HepG2 (cell line): ENCODE results near the gene ATP2B2. TPM values are rescaled to one million over a fixed set of nuclear protein-coding genes. Genes with fewer than 3 reads are reported as not detected.

Experiments
- ATF4 ChIP-seq, 2 experiments: fragments of 450-650 bp in 1 of 2; sonication (generic) in 1 of 2; formaldehyde crosslinking; IDR thresholded peaks; 2 replicates each; pipeline versions ENCODE4 v1.5.0 to v1.8.0; 2020 to 2022; ENCODE audit warnings: mild to moderate bottlenecking in 1 of 2, missing genetic modification reagents in 1 of 2
- DPF2 ChIP-seq: sonication (generic); formaldehyde crosslinking; IDR thresholded peaks from 2 replicates; pipeline ENCODE4 v1.4.0; 2020; ENCODE audit warnings: mild to moderate bottlenecking, low read depth, missing genetic modification reagents, borderline replicate concordance
- EZH2 ChIP-seq: conservative IDR thresholded peaks from 2 replicates; pipeline ENCODE4 v1.6.1; 2012; ENCODE audit warnings: mild to moderate bottlenecking, low read depth, low read length, moderate library complexity
- FOSL2 ChIP-seq: sonication (generic); formaldehyde crosslinking; IDR thresholded peaks from 2 replicates; pipeline ENCODE4 v1.4.0; 2020; ENCODE audit warnings: missing genetic modification reagents
- FOXO4 ChIP-seq: sonication (generic); formaldehyde crosslinking; conservative IDR thresholded peaks from 2 replicates; pipeline ENCODE4 v1.8.1; 2023; ENCODE audit warnings: missing genetic modification reagents
- MLX ChIP-seq: IDR thresholded peaks from 2 replicates; pipeline ENCODE4 v1.6.1; 2016
- MTERF4 ChIP-seq: sonication (generic); formaldehyde crosslinking; IDR thresholded peaks from 2 replicates; pipeline ENCODE4 v1.8.0; 2023; ENCODE audit warnings: mild to moderate bottlenecking, missing genetic modification reagents
- NFKBIZ ChIP-seq: IDR thresholded peaks from 2 replicates; pipeline ENCODE4 v1.6.1; 2018; ENCODE audit warnings: missing genetic modification reagents, missing compliant biosample characterization
- NFRKB ChIP-seq: fragments of 450-650 bp; IDR thresholded peaks from 2 replicates; pipeline ENCODE4 v1.6.1; 2017
- PHB2 ChIP-seq: fragments of 450-650 bp; IDR thresholded peaks from 2 replicates; pipeline ENCODE4 v1.6.1; 2018; ENCODE audit not compliant: partially characterized antibody
- POLR2G ChIP-seq: fragments of 200-400 bp; formaldehyde crosslinking; IDR thresholded peaks from 2 replicates; pipeline ENCODE4 v1.6.1; 2018; ENCODE audit warnings: mild to moderate bottlenecking, low read depth, low read length, moderate library complexity
- ZBTB43 ChIP-seq: sonication (generic); formaldehyde crosslinking; conservative IDR thresholded peaks from 2 replicates; pipeline ENCODE4 v1.4.0; 2020; ENCODE audit warnings: missing genetic modification reagents
- ZNF354B ChIP-seq: sonication (generic); formaldehyde crosslinking; IDR thresholded peaks from 2 replicates; pipeline ENCODE4 v1.8.0; 2022; ENCODE audit warnings: mild to moderate bottlenecking, missing genetic modification reagents
- ZNF530 ChIP-seq: sonication (generic); formaldehyde crosslinking; IDR thresholded peaks from 2 replicates; pipeline ENCODE4 v1.5.0; 2020; ENCODE audit warnings: low read depth, mild to moderate bottlenecking, missing genetic modification reagents
- ZNF574 ChIP-seq: sonication (generic); formaldehyde crosslinking; IDR thresholded peaks from 2 replicates; pipeline ENCODE4 v1.4.0; 2020; ENCODE audit warnings: missing genetic modification reagents
- ZNF710 ChIP-seq: sonication (generic); formaldehyde crosslinking; IDR thresholded peaks from 2 replicates; pipeline ENCODE4 v1.5.0; 2020; ENCODE audit warnings: mild to moderate bottlenecking, missing genetic modification reagents, borderline replicate concordance
- ZNF724P ChIP-seq: sonication (generic); formaldehyde crosslinking; IDR thresholded peaks from 2 replicates; pipeline ENCODE4 v1.8.0; 2022; ENCODE audit warnings: missing genetic modification reagents, borderline replicate concordance
- ZNF891 ChIP-seq: sonication (generic); formaldehyde crosslinking; IDR thresholded peaks from 2 replicates; pipeline ENCODE4 v1.5.0; 2020; ENCODE audit warnings: mild to moderate bottlenecking, missing genetic modification reagents
- ZSCAN25 ChIP-seq: sonication (generic); formaldehyde crosslinking; IDR thresholded peaks from 2 replicates; pipeline ENCODE4 v1.8.0; 2022; ENCODE audit warnings: mild to moderate bottlenecking, missing genetic modification reagents
- polyA plus RNA-seq, 8 experiments: library from polyadenylated mRNA; depleted of rRNA in 3 of 8; stranded (reverse) in 7 of 8; unstranded in 1 of 8; fragments of >200 nt; fragmentation: Illumina TruSeq in 4 of 8; extraction: Trizol in 4 of 8; gene quantifications; 2 replicates each; pipeline versions ENCODE4 v1.2.1 to v1.2.3, GENCODE V29; 2011 to 2016; ENCODE audit warnings: low read depth in 4 of 8, missing spikeins in 1 of 8, mixed read lengths in 1 of 8; ENCODE audit not compliant: insufficient read depth in 1 of 8
- total RNA-seq, 5 experiments: library from RNA; depleted of rRNA; stranded (reverse); fragments of >200 nt; fragmentation: Illumina TruSeq; extraction: Trizol; gene quantifications; 2 replicates each; pipeline ENCODE4 v1.2.3, GENCODE V29; 2016; ENCODE audit warnings: low read depth in 1 of 5

ATP2B2 gene
- total and polyA plus RNA-seq, 2 of the 13 experiments (the other 11 are each of a cell fraction or from before 2014, with no cell fraction given), result 1.5 to 2.3 TPM

- TF ChIP-seq ZNF710 (CRISPR knock-in tag), result no peak
- no peak for TF ChIP-seq PHB2
- no peak for TF ChIP-seq POLR2G
- peak; percentile 94; the same call in 1 of the 2 replicates for TF ChIP-seq NFKBIZ (CRISPR knock-in tag)
- 0 out of 2 replicates have a peak, but pooled peaks have one; percentile 24 for TF ChIP-seq ZNF354B (CRISPR knock-in tag)
- TF ChIP-seq EZH2, result no peak
- TF ChIP-seq ZNF530, result peak; percentile 96
- no peak for TF ChIP-seq ZNF891 (CRISPR knock-in tag)
- TF ChIP-seq ATF4 (CRISPR knock-in tag; IDR thresholded peaks at IDR 0.05), result peak in 1 of 2 experiments; percentile 64; a peak in 1 of 4 replicates
- TF ChIP-seq FOXO4 (CRISPR knock-in tag), result peak; percentile 97
- peak; percentile 99 for TF ChIP-seq MTERF4 (CRISPR knock-in tag)
- peak; percentile 89 for TF ChIP-seq ZNF574 (CRISPR knock-in tag)
- TF ChIP-seq MLX (CRISPR knock-in tag), result peak; percentile 86
- TF ChIP-seq ZBTB43 (CRISPR knock-in tag), result peak; percentile 96
- TF ChIP-seq DPF2 (CRISPR knock-in tag), result no peak
- TF ChIP-seq FOSL2 (CRISPR knock-in tag), result peak; percentile 60
- no peak for TF ChIP-seq NFRKB
- TF ChIP-seq ZSCAN25, result peak; percentile 91
- TF ChIP-seq ZNF724P (CRISPR knock-in tag), result peak; percentile 95
Measured at GRCh38 chr3:10459954-10460754, 45.2 kb downstream of the ATP2B2 start (continued).
